ENCODE results near the gene JAG2. TPM values are rescaled to one million over a fixed set of nuclear protein-coding genes. Genes with fewer than 3 reads are reported as not detected.

Gene JAG2
- total RNA-seq, 1 experiment from 2014 or later = 43.7 TPM

GRCh38 chr14:105143451-105144025 lies 25.0 kb downstream of the JAG2 start:
- in situ Hi-C loops (cut with HindIII; ENCODE audit: low pct_unique_long_range_greater_than_20kb, low sequenced_read_pairs) = no loop called here
- Histone ChIP-seq H3K4me3 (ENCODE audit: low read depth in 2 of 2, low read length in 2 of 2) (no peak overlapping the region), H3K4me1 (ENCODE audit: control insufficient read depth, insufficient read depth, low read length) (no peaks in the 10 kb centered on the region), H3K36me3 (ENCODE audit: control insufficient read depth, insufficient read depth, low read length) (no peaks in the 10 kb centered on the region), H3K27ac (ENCODE audit: low read length) (no peak overlapping the region), H3K9me3 (ENCODE audit: control insufficient read depth, insufficient read depth, low read depth, low read length) (no peaks in the 10 kb centered on the region), H3K27me3 (ENCODE audit: control insufficient read depth, insufficient read depth, low read length) (no peaks in the 10 kb centered on the region)
- ATAC-seq (no peak), DNase-seq (ENCODE audit: low read depth, low spot score) (no peak)
- ChIA-PET CTCF (no interaction called here), POLR2A (no interaction called here)
- intact Hi-C loops (cut with micrococcal nuclease; ENCODE audit: unreplicated experiment) = no loop called here
- BruUV-seq (replicated peaks) = no TSS peak
- TF ChIP-seq CTCF (IDR thresholded peaks at IDR 0.05) (no peak), POLR2AphosphoS5 (IDR thresholded peaks at IDR 0.05; ENCODE audit: low read depth, low read length) (no peak), SIN3A (IDR thresholded peaks at IDR 0.05; ENCODE audit: borderline replicate concordance, insufficient read depth, low read depth, low read length) (no peak)

- H3K36me3 ChIP-seq (ENCODE audit: control insufficient read depth, insufficient read depth, low read length) = no peaks in the 10 kb centered on the region
- no TSS peak for BruUV-seq (replicated peaks)
- no peak for DNase-seq (ENCODE audit: low read depth, low spot score)
Observed at GRCh38 chr14:105142651-105143450, 25.7 kb downstream of the JAG2 start.

More at GRCh38 chr14:105142651-105143450, 25.7 kb downstream of the JAG2 start:
- intact Hi-C loops (cut with micrococcal nuclease; ENCODE audit: unreplicated experiment) (no loop called here), in situ Hi-C loops (cut with HindIII; ENCODE audit: low pct_unique_long_range_greater_than_20kb, low sequenced_read_pairs) (no loop called here)
- no peaks in the 10 kb centered on the region for H3K27me3 ChIP-seq (ENCODE audit: control insufficient read depth, insufficient read depth, low read length)
- TF ChIP-seq REST (IDR thresholded peaks at IDR 0.05; ENCODE audit: insufficient read depth in 1 of 2, low read depth in 2 of 2, low read length in 1 of 2) = no peak
- TF ChIP-seq TCF7L2 (IDR thresholded peaks at IDR 0.05; ENCODE audit: low read depth, low read length) = no peak
- TF ChIP-seq POLR2AphosphoS5 (IDR thresholded peaks at IDR 0.05; ENCODE audit: low read depth, low read length) = no peak
- no peak for TF ChIP-seq CTCF (IDR thresholded peaks at IDR 0.05)
- no peak for TF ChIP-seq SIN3A (IDR thresholded peaks at IDR 0.05; ENCODE audit: borderline replicate concordance, insufficient read depth, low read depth, low read length)
- no peaks in the 10 kb centered on the region for H3K4me1 ChIP-seq (ENCODE audit: control insufficient read depth, insufficient read depth, low read length)
- POLR2A ChIA-PET = no interaction called here
- H3K4me3 ChIP-seq (ENCODE audit: low read depth in 2 of 2, low read length in 2 of 2) = no peak overlapping the region
- ATAC-seq = no peak
- no peaks in the 10 kb centered on the region for H3K9me3 ChIP-seq (ENCODE audit: control insufficient read depth, insufficient read depth, low read depth, low read length)
- no peak overlapping the region for H3K27ac ChIP-seq (ENCODE audit: low read length)
- CTCF ChIA-PET = no interaction called here

All from Panc1 (cell line).